IMR-90 (cell line): ENCODE measurements around the gene RGS5. TPM values are rescaled to one million over a fixed set of nuclear protein-coding genes. Genes with fewer than 3 reads are reported as not detected.

Experiments used
- ATAC-seq: fragments of 200-7000 bp; cut with Tn5 transposase; 2 replicates; pipeline ENCODE4 v1.9.1; 2020; ENCODE audit warnings: low read depth, mild to moderate bottlenecking, moderate library complexity
- BruUV-seq: library from RNA; stranded (reverse); fragments of 400-500 nt; replicated peaks from 2 replicates; lab custom pipeline; 2021; lab: Mats Ljungman, UMichigan
- CTCF ChIA-PET: fragments of 300-600 bp; formaldehyde crosslinking; extraction: SDS; loops from one replicate; lab custom pipeline; 2021; ENCODE audit warnings: antibody characterized with exemption; lab: Yijun Ruan, JAX
- POLR2A ChIA-PET: fragments of 300-600 bp; sonication (Branson Sonifier 250); formaldehyde crosslinking; loops from one replicate; lab custom pipeline; 2022; ENCODE audit warnings: antibody characterized with exemption; ENCODE audit not compliant: unreplicated experiment; lab: Charles Lee
- DNase-seq: peaks from one replicate; pipeline ENCODE4 v3.0.0; 2013
- H2AFZ ChIP-seq: replicated peaks from 2 replicates; pipeline ENCODE3; 2013; ENCODE audit warnings: low read length, mild to moderate bottlenecking; ENCODE audit not compliant: poor library complexity
- H2AK5ac ChIP-seq: 2 replicates; pipeline ENCODE4 v1.6.1; 2013; ENCODE audit warnings: low read depth, low read length, inconsistent platforms
- H2AK9ac ChIP-seq: replicated peaks from 2 replicates; pipeline ENCODE3; 2013; ENCODE audit warnings: mild to moderate bottlenecking, low read depth, low read length, moderate library complexity; ENCODE audit not compliant: poor library complexity
- H2BK120ac ChIP-seq: 2 replicates; pipeline ENCODE4 v1.6.1; 2013; ENCODE audit warnings: low read depth, low read length, inconsistent platforms
- H2BK15ac ChIP-seq: 3 replicates; pipeline ENCODE4 v1.6.1; 2013; ENCODE audit warnings: low read depth, low read length, inconsistent platforms
- H2BK20ac ChIP-seq: 2 replicates; pipeline ENCODE4 v1.6.1; 2013; ENCODE audit warnings: low read depth, mild to moderate bottlenecking, inconsistent platforms, low read length, moderate library complexity
- H2BK5ac ChIP-seq: 2 replicates; pipeline ENCODE4 v1.6.1; 2013; ENCODE audit warnings: mild to moderate bottlenecking, low read depth, low read length, inconsistent platforms; ENCODE audit not compliant: poor library complexity, severe bottlenecking
- H3K14ac ChIP-seq: replicated peaks from 2 replicates; pipeline ENCODE4 v1.6.1; 2013; ENCODE audit warnings: low read depth, low read length, inconsistent platforms
- H3K18ac ChIP-seq: 2 replicates; pipeline ENCODE4 v1.6.1; 2013; ENCODE audit warnings: low read depth, low read length, control low read depth
- H3K23ac ChIP-seq: 2 replicates; pipeline ENCODE4 v1.6.1; 2013; ENCODE audit warnings: low read depth, low read length, inconsistent platforms
- H3K27ac ChIP-seq: 2 replicates; pipeline ENCODE4 v1.5.1; 2013; ENCODE audit warnings: mild to moderate bottlenecking, control low read depth, low read length; ENCODE audit not compliant: insufficient read depth
- H3K27me3 ChIP-seq: 2 replicates; pipeline ENCODE4 v1.6.1; 2013; ENCODE audit warnings: low read length; ENCODE audit not compliant: control insufficient read depth, insufficient read depth
- H3K36me3 ChIP-seq: 2 replicates; pipeline ENCODE4 v1.6.1; 2013; ENCODE audit warnings: low read length, mixed read lengths; ENCODE audit not compliant: control insufficient read depth, insufficient read depth
- H3K4ac ChIP-seq: 2 replicates; pipeline ENCODE4 v1.6.1; 2013; ENCODE audit warnings: low read depth, low read length, inconsistent platforms
- H3K4me1 ChIP-seq: 2 replicates; pipeline ENCODE4 v1.6.1; 2013; ENCODE audit warnings: low read length, mixed read lengths; ENCODE audit not compliant: control insufficient read depth, insufficient read depth
- H3K4me2 ChIP-seq: 2 replicates; pipeline ENCODE4 v1.6.1; 2013; ENCODE audit warnings: low read depth, mild to moderate bottlenecking, control low read depth, low read length, moderate library complexity
- H3K4me3 ChIP-seq: 2 replicates; pipeline ENCODE4 v1.5.1; 2013; ENCODE audit warnings: low read depth, mild to moderate bottlenecking, control low read depth, low read length, moderate library complexity; ENCODE audit not compliant: insufficient read depth
- H3K56ac ChIP-seq: 2 replicates; pipeline ENCODE4 v1.6.1; 2013; ENCODE audit warnings: low read length, inconsistent platforms; ENCODE audit not compliant: insufficient read depth; ENCODE audit errors: extremely low read depth
- H3K79me1 ChIP-seq, 2 experiments: 2 replicates each; pipeline ENCODE4 v1.6.1; 2013; ENCODE audit warnings: low read length in 2 of 2, inconsistent platforms in 1 of 2, low read depth in 1 of 2
- H3K9ac ChIP-seq: 2 replicates; pipeline ENCODE4 v1.6.1; 2013; ENCODE audit warnings: low read depth, low read length, control low read depth
- H3K9me1 ChIP-seq: 2 replicates; pipeline ENCODE4 v1.6.1; 2013; ENCODE audit warnings: low read length, inconsistent platforms; ENCODE audit not compliant: insufficient read depth
- H3K9me3 ChIP-seq: 2 replicates; pipeline ENCODE4 v1.6.1; 2013; ENCODE audit warnings: low read length; ENCODE audit not compliant: control insufficient read depth, insufficient read depth
- H4K20me1 ChIP-seq: 2 replicates; pipeline ENCODE4 v1.6.1; 2013; ENCODE audit warnings: low read length, inconsistent platforms; ENCODE audit not compliant: insufficient read depth
- H4K5ac ChIP-seq: 2 replicates; pipeline ENCODE4 v1.6.1; 2013; ENCODE audit warnings: mild to moderate bottlenecking, low read depth, low read length, control low read depth
- H4K8ac ChIP-seq, 2 experiments: 2 replicates each; pipeline ENCODE4 v1.6.1; 2013; ENCODE audit warnings: low read depth in 2 of 2, low read length in 2 of 2, control low read depth in 1 of 2, inconsistent platforms in 1 of 2
- H4K91ac ChIP-seq: 2 replicates; pipeline ENCODE4 v1.6.1; 2013; ENCODE audit warnings: low read depth, low read length, inconsistent platforms; ENCODE audit not compliant: insufficient read depth
- CEBPB ChIP-seq: IDR thresholded peaks from 2 replicates; pipeline ENCODE4 v1.6.1; 2012; ENCODE audit warnings: low read depth, low read length, improper control_type of control experiment
- CHD1 ChIP-seq: IDR thresholded peaks from 2 replicates; pipeline ENCODE4 v1.6.1; 2012; ENCODE audit warnings: low read depth, low read length, improper control_type of control experiment
- MAFK ChIP-seq: IDR thresholded peaks from 2 replicates; pipeline ENCODE4 v1.6.1; 2012; ENCODE audit warnings: low read depth, low read length, improper control_type of control experiment
- NFE2L2 ChIP-seq: fragments of 150-350 bp; IDR thresholded peaks from 2 replicates; pipeline ENCODE4 v1.6.1; 2016; ENCODE audit warnings: low read depth, mild to moderate bottlenecking, low read length
- RAD21 ChIP-seq: IDR thresholded peaks from 2 replicates; pipeline ENCODE4 v1.6.1; 2012; ENCODE audit warnings: low read length, improper control_type of control experiment
- RCOR1 ChIP-seq: IDR thresholded peaks from 2 replicates; pipeline ENCODE4 v1.6.1; 2012; ENCODE audit warnings: mild to moderate bottlenecking, low read length, improper control_type of control experiment; ENCODE audit not compliant: insufficient replicate concordance
- RFX5 ChIP-seq: IDR thresholded peaks from 2 replicates; pipeline ENCODE4 v1.8.0; 2012; ENCODE audit warnings: low read depth, mild to moderate bottlenecking, low read length, moderate library complexity
- SMC3 ChIP-seq: fragments of 150-350 bp; IDR thresholded peaks from 2 replicates; pipeline ENCODE4 v1.6.1; 2016; ENCODE audit warnings: low read depth, mild to moderate bottlenecking, antibody characterized with exemption, low read length, moderate library complexity
- whole genome bisulfite sequencing, 2 experiments: methylation state at CpG; one replicate each; pipeline versions ENCODE4 v1.1.5 to v1.1.7; 2013; ENCODE audit warnings: missing lambda C conversion rate in 2 of 2; ENCODE audit not compliant: insufficient read length in 1 of 2; ENCODE audit errors: extremely low coverage in 2 of 2; 5-methylcytosine and 5-hydroxymethylcytosine counted together
- dilution Hi-C: fragments of 300-500 bp; cut with HindIII; formaldehyde crosslinking; loops from one replicate; pipeline ENCODE4 v1.14.3; 2018; ENCODE audit warnings: low sequenced_read_pairs; ENCODE audit not compliant: unreplicated experiment
- in situ Hi-C: fragments of 300-500 bp; cut with MboI; formaldehyde crosslinking; loops from 3 replicates; pipeline ENCODE4 v1.14.3; 2019; ENCODE audit warnings: low sequenced_read_pairs, inconsistent platforms, mixed read lengths
- intact Hi-C: fragments of 100-400 bp; cut with micrococcal nuclease; formaldehyde crosslinking; loops from 2 replicates; pipeline ENCODE4 v1.10.0; 2022
- polyA plus RNA-seq, 3 experiments: library from polyadenylated mRNA; depleted of rRNA; stranded (reverse); fragments of >200 nt; gene quantifications; 2 replicates each; pipeline ENCODE4 v1.2.3, GENCODE V29; 2012; ENCODE audit warnings: low replicate concordance in 1 of 3
- total RNA-seq: library from RNA; depleted of rRNA; stranded (reverse); fragments of >200 nt; gene quantifications from 2 replicates; pipeline ENCODE4 v1.2.3, GENCODE V29; 2012
- TF ChIP-seq, protein P1 (sequence below): fragments of 150-350 bp; IDR thresholded peaks from 2 replicates; pipeline ENCODE4 v1.6.1; 2017; ENCODE audit warnings: mild to moderate bottlenecking, antibody characterized with exemption, low read length, low read depth

RGS5 gene
- total and polyA plus RNA-seq, 2 of the 4 experiments (the other 2 are of a cell fraction), result 21.4 to 40.0 TPM

DNA sequence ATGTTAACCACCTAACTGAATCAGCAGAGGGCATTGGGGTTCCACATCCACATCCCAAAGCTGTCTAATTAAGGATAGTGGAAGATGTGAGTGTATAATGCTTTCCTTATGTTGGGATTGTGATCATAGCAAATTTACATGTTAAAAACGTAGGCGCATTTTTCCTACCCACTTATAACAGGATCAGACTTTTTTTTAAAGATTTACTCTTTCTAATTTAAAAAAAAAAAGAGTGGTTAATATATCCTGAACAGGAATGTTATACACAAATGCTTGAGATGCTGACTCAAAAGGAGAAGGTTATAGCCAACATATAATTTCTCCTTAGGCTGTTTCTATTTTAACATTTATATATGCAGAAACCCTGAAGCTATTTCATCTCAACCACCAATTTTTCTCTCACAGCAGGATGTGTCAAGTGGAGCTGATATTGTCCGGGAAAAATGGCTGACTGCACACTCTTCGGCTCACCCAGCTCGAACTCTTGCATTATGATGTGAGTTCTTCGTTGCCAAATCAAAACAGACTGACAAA, 40.3 kb downstream of the RGS5 start:
- peaks cover 10% of the 10 kb centered on the region for H3K4me1 ChIP-seq
- no peak overlapping the region for H3K9ac ChIP-seq
- H3K14ac ChIP-seq, result peak overlapping the region; percentile 41; the same call in 1 of the 2 replicates
- peak overlapping the region; percentile 27; the same call in 1 of the 2 replicates for H3K27ac ChIP-seq
- in situ Hi-C loops, result no loop called here
- dilution Hi-C loops, result no loop called here
- H2AK9ac ChIP-seq, result no peak overlapping the region
- TF ChIP-seq CHD1 (no peak), RAD21 (no peak), MAFK (no peak), NFE2L2 (no peak), SMC3 (no peak), RCOR1 (no peak), RFX5 (no peak), CEBPB (no peak)
- TF ChIP-seq, protein P1, sequence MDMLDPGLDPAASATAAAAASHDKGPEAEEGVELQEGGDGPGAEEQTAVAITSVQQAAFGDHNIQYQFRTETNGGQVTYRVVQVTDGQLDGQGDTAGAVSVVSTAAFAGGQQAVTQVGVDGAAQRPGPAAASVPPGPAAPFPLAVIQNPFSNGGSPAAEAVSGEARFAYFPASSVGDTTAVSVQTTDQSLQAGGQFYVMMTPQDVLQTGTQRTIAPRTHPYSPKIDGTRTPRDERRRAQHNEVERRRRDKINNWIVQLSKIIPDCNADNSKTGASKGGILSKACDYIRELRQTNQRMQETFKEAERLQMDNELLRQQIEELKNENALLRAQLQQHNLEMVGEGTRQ, result no peak
- peak overlapping the region; percentile 62; the same call in 2 of the 3 replicates for H2BK15ac ChIP-seq
- peak overlapping the region; percentile 51; the same call in 1 of the 2 replicates for H3K18ac ChIP-seq
- peak overlapping the region; percentile 75 for H2AK5ac ChIP-seq
- peak overlapping the region; percentile 44 to 51; a peak in 3 of 4 replicates for H4K8ac ChIP-seq
- H3K56ac ChIP-seq, result no peak overlapping the region
- H2BK120ac ChIP-seq, result peak overlapping the region; percentile 68; the same call in 1 of the 2 replicates
- DNase-seq, result peak; percentile 70
- H3K79me1 ChIP-seq, result no peaks in the 10 kb centered on the region
- H4K91ac ChIP-seq, result no peak overlapping the region
- H2AFZ ChIP-seq, result no peak overlapping the region
- no TSS peak for BruUV-seq
- H3K27me3 ChIP-seq, result no peaks in the 10 kb centered on the region
- H3K9me1 ChIP-seq, result 0 out of 2 replicates have a peak, but pooled peaks cover 2% of the 10 kb centered on the region
- peak overlapping the region; percentile 56; the same call in 1 of the 2 replicates for H3K4ac ChIP-seq
- H3K36me3 ChIP-seq, result no peaks in the 10 kb centered on the region
- CTCF ChIA-PET, result interaction anchor here (0.6 to 2.7 kb wide), 7 partner anchors 8 to 75 kb away, joined by 3 to 7 read pairs (median 3); no protein-coding TSS in a partner anchor
- no peaks in the 10 kb centered on the region for H4K20me1 ChIP-seq
- H3K9me3 ChIP-seq, result no peaks in the 10 kb centered on the region
- peak overlapping the region; percentile 59 for H2BK5ac ChIP-seq
- H3K4me2 ChIP-seq, result peak overlapping the region; percentile 46
- H3K23ac ChIP-seq, result no peak overlapping the region
- WGBS, 2 experiments, result no CpG with 5 or more reads among the region's 6 CpGs
- POLR2A ChIA-PET, result interaction anchor here (0.6 kb wide), 1 partner anchor 94 kb away, joined by 18 read pairs; no protein-coding TSS in a partner anchor
- peak overlapping the region; percentile 38; the same call in 1 of the 2 replicates for H4K5ac ChIP-seq
- peak; percentile 68 for ATAC-seq
- no peak overlapping the region for H3K4me3 ChIP-seq
- intact Hi-C loops, result no loop called here
- H2BK20ac ChIP-seq, result peak overlapping the region; percentile 73
